Upper lobe of left lung (tissue), 4 donors: Measurements from ENCODE around the gene HTRA1.

Experiments
- POLR2A ChIP-seq, 4 donors: fragments of 450-650 bp; IDR thresholded peaks; one replicate each; pipeline ENCODE4 v1.5.1; 2016 to 2017; ENCODE audit warnings: antibody characterized with exemption in 4 of 4, mild to moderate bottlenecking in 2 of 4
- TF ChIP-seq, protein P1 (sequence below), 6 experiments: fragments of 450-650 bp in 4 of 6; fragments of 200-600 bp in 2 of 6; sonication (generic) in 2 of 6; IDR thresholded peaks; one replicate each; pipeline ENCODE4 v1.5.1; 2016 to 2019; ENCODE audit warnings: antibody characterized with exemption in 6 of 6

DNA sequence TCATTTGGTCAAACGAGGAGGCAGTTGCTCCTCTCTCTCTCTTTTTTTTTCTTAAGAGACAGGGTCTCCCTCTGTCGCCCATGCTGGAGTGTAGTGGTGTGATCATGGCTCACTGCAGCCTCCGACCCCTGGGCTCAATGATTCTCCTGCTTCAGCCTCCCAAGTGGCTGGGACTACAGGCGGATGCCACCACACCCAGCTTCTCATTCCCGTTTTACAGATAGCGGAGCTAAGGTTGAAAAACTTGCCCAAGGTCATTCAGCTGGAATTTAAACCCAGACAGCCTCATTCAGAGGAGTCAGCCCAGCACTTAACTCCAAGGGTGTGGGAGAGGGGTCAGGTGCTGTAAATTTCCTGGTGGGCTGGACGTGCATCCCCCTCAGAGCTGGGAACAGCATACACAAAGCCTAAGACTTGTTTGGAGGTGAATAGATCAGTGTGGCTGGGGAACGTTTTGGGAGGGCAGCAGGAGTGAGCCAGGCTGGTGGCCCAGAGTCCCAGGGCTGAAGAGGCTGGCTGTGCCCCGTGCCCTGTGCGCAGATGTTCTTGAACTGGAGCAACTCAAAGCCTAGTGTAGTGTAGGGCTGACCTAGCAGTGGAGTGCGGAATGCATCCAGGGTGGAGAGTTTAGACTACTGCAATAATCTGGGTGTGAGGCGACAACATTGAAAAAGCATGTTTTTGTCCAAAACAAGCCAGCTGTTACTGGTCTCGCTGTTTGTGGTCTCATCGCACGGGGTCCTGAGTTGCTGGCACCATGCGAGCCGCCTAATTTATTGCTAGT is 2.3 kb downstream of the HTRA1 start:
- TF ChIP-seq, protein P1, sequence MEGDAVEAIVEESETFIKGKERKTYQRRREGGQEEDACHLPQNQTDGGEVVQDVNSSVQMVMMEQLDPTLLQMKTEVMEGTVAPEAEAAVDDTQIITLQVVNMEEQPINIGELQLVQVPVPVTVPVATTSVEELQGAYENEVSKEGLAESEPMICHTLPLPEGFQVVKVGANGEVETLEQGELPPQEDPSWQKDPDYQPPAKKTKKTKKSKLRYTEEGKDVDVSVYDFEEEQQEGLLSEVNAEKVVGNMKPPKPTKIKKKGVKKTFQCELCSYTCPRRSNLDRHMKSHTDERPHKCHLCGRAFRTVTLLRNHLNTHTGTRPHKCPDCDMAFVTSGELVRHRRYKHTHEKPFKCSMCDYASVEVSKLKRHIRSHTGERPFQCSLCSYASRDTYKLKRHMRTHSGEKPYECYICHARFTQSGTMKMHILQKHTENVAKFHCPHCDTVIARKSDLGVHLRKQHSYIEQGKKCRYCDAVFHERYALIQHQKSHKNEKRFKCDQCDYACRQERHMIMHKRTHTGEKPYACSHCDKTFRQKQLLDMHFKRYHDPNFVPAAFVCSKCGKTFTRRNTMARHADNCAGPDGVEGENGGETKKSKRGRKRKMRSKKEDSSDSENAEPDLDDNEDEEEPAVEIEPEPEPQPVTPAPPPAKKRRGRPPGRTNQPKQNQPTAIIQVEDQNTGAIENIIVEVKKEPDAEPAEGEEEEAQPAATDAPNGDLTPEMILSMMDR (IDR thresholded peaks at IDR 0.05) = no peak
- no peak for TF ChIP-seq POLR2A (IDR thresholded peaks at IDR 0.05)
